ENCODE measurements around the gene CCDC83.
"Not testable (repeated sequence)": the region's sequence is repeated elsewhere in the genome, so short reads cannot be mapped to it uniquely, and the experiment has no call there.

CCDC83 gene

DNA sequence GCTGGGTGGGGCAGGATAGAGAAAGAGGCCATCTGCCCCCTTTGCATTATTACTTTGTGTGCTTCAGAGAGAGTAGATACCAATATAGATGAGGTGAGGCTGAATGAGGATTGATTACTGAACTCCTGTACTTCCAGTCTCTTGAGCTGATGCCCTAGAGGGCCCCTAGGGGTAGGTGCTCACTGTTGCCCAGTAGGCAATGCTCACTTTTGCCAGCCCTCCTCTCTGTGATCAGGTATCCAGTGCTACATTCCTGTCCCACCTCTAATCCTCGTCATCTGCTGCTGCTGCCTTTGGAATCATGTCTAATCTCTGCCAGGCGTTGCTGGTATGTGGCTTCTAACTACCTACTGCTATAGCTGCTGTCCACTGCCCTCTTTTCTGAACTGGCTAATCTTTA, 57.2 kb downstream of the CCDC83 start:
- Histone ChIP-seq H2AFZ (ENCODE audit: low read depth, low read length) (no peak overlapping the region), H3K27me3 (ENCODE audit: insufficient read depth, low read length) (peaks cover 3% of the 10 kb centered on the region), H3K4me3 (ENCODE audit: low read length) (no peak overlapping the region), H3K36me3 (ENCODE audit: insufficient read depth, low read length) (no peaks in the 10 kb centered on the region), H3K4me1 (ENCODE audit: insufficient read depth, low read length) (no peaks in the 10 kb centered on the region), H3K9me3 (ENCODE audit: low read length) (no peaks in the 10 kb centered on the region)

DNA sequence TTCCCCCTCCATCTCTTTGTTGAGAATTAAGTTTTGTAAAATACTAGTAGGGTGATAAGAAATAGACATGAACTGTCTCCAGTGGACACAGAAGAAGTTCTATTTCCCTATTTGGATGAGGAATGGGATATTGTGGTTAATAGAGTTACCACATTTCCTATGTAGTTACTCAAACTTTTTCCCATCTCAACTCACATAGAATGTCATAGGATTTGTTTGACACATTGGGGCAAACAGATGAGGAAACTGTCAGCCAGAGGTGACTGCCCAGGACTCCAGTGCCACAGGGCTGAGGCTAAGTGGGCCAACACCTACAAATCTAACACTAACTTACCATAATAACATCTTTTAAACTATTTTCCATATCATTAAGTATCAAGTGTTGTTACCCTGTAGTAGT, 58.3 kb downstream of the CCDC83 start:
- H3K9me3 ChIP-seq (ENCODE audit: low read length), result no peaks in the 10 kb centered on the region
- no peaks in the 10 kb centered on the region for H3K36me3 ChIP-seq (ENCODE audit: insufficient read depth, low read length)
- no peak overlapping the region for H3K4me3 ChIP-seq (ENCODE audit: low read length)
- H3K4me1 ChIP-seq (ENCODE audit: insufficient read depth, low read length), result no peaks in the 10 kb centered on the region
- H2AFZ ChIP-seq (ENCODE audit: low read depth, low read length), result no peak overlapping the region
- H3K27me3 ChIP-seq (ENCODE audit: insufficient read depth, low read length), result no peaks in the 10 kb centered on the region

DNA sequence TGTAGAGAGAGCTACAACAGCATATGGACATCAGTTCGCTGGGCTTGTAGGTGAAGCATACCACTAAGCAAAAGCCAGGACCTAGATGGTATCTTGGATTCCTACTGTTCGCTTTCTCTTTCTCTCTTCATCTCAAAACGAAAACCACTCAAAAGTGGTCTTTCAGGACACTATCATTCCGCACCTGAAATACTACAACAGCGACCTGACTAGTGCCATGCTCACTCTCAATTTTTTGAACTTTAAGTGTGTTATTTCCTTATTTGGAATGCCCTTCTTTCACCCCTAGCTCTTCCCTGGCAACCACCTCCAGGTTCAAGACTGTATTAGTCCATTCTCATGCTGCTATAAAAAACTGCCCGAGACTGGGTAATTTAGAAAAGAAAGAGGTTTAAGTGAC, 59.2 kb downstream of the CCDC83 start:
- Histone ChIP-seq H3K27me3 (ENCODE audit: insufficient read depth, low read length) (no peaks in the 10 kb centered on the region), H3K9me3 (ENCODE audit: low read length) (no peaks in the 10 kb centered on the region), H2AFZ (ENCODE audit: low read depth, low read length) (no peak overlapping the region), H3K4me3 (ENCODE audit: low read length) (no peak overlapping the region), H3K36me3 (ENCODE audit: insufficient read depth, low read length) (no peaks in the 10 kb centered on the region), H3K4me1 (ENCODE audit: insufficient read depth, low read length) (peaks cover 2% of the 10 kb centered on the region)

DNA sequence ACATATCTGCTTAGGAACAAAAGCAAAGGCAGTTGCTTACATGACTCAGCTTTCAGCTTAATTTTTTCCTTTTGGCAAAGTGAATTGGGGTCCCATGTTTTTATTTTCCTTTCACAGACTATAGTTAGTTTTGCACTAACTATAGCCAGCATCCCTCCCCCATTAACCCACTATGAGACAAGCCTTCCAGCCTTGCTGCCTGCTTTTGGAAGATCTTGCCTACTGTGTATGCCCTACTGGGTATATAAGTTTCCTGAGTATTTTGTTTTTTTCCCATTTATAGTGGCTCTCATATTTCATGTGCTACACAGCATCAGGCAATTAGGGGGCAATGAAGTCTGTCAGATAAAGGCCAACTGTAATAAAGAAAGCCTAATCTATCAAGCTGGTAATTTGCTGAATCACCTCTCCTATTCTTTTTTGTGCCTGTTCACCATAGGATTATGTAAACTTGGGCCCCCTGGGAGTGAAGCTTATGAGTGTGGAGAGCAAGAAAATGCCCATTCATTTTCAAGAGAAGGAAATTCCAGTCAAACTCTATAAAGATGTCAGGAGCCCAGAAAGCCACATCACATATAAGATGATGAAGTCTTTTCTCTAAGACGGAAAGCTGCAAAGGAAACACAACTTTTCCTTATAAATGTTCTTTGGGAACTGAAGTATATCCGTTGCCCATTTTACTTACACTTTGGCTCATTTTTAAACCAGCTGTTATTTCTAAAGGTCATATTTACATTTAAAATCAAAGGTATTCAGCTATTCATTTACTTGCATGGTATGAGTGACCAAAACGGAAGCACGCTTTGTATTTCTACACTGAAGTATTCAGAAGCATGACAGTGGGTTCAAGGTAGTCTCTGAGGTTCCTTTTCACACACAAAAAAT, 64.0 kb downstream of the CCDC83 start:
- H3K4me3 ChIP-seq (ENCODE audit: low read length), result no peak overlapping the region
- no peaks in the 10 kb centered on the region for H3K27me3 ChIP-seq (ENCODE audit: insufficient read depth, low read length)
- H2AFZ ChIP-seq (ENCODE audit: low read depth, low read length), result no peak overlapping the region
- H3K36me3 ChIP-seq (ENCODE audit: insufficient read depth, low read length), result no peaks in the 10 kb centered on the region
- H3K4me1 ChIP-seq (ENCODE audit: insufficient read depth, low read length), result peaks cover 2% of the 10 kb centered on the region
- H3K9me3 ChIP-seq (ENCODE audit: low read length), result no peaks in the 10 kb centered on the region

DNA sequence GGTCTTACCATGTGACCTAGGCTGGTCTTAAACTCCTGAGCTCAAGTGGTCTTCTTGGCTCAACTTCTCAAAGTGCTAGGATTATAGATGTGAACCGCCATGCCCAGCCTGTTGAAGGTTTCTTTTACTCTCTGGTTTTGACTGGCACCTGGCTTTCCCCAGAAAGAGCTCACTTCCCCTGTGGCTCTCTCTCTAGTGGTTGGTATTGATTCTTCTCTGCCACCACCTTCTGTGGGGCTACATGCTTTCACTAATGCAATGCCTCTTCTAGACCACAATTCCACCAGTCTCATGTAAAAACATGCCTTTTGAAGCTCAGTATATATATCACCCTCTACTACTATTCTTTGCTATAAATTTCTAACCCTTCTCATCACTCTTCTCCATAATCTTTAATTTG, 67.2 kb downstream of the CCDC83 start:
- peaks cover 2% of the 10 kb centered on the region for H3K4me1 ChIP-seq (ENCODE audit: insufficient read depth, low read length)
- no peaks in the 10 kb centered on the region for H3K27me3 ChIP-seq (ENCODE audit: insufficient read depth, low read length)
- H2AFZ ChIP-seq (ENCODE audit: low read depth, low read length), result no peak overlapping the region
- H3K9me3 ChIP-seq (ENCODE audit: low read length), result no peaks in the 10 kb centered on the region
- H3K36me3 ChIP-seq (ENCODE audit: insufficient read depth, low read length), result no peaks in the 10 kb centered on the region
- H3K4me3 ChIP-seq (ENCODE audit: low read length), result no peak overlapping the region

DNA sequence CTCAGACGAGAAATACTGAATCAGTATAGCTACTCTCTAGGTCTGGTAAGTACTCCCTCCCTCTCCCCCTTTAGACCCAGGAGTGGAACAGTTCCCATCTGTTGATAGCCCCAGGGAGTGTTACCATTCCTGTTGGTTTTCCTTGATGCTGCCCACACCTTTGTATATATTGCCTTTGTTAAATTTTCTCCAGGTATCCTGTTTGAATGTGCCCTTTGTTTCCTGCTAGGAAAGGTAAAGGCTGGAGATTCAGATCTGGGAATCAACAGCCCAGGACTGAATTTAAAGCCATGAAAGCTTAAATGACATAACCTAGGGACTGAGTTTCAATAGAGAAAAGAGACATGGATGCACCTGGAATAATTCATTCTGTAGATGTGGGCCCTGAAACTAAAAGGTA, 68.3 kb downstream of the CCDC83 start:
- H3K4me1 ChIP-seq (ENCODE audit: insufficient read depth, low read length), result peaks cover 2% of the 10 kb centered on the region
- H3K27me3 ChIP-seq (ENCODE audit: insufficient read depth, low read length), result no peaks in the 10 kb centered on the region
- H3K36me3 ChIP-seq (ENCODE audit: insufficient read depth, low read length), result no peaks in the 10 kb centered on the region
- no peak overlapping the region for H2AFZ ChIP-seq (ENCODE audit: low read depth, low read length)
- no peaks in the 10 kb centered on the region for H3K9me3 ChIP-seq (ENCODE audit: low read length)
- no peak overlapping the region for H3K4me3 ChIP-seq (ENCODE audit: low read length)

DNA sequence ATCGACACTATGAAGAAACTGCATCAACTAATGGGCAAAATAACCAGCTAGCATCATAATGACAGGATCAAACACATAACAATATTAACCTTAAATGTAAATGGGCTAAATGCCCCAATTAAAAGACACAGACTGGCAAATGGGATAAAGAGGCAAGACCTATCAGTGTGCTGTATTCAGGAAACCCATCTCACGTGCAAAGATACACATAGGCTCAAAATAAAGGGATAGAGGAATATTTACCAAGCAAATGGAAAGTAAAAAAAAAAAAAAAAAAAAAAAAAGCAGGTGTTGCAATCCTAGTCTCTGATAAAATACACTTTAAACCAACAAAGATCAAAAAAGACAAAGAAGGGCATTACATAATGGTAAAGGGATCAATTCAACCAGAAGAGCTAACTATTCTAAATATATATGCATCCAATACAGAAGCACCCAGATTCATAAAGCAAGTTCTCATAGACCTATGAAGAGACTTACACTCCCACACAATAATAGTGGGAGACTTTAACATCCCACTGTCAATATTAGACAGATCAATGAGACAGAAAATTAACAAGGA, 71.6 kb downstream of the CCDC83 start:
- not testable (repeated sequence) for H3K36me3 ChIP-seq (ENCODE audit: insufficient read depth, low read length); H2AFZ ChIP-seq (ENCODE audit: low read depth, low read length); H3K4me3 ChIP-seq (ENCODE audit: low read length); H3K4me1 ChIP-seq (ENCODE audit: insufficient read depth, low read length); H3K27me3 ChIP-seq (ENCODE audit: insufficient read depth, low read length); H3K9me3 ChIP-seq (ENCODE audit: low read length)

DNA sequence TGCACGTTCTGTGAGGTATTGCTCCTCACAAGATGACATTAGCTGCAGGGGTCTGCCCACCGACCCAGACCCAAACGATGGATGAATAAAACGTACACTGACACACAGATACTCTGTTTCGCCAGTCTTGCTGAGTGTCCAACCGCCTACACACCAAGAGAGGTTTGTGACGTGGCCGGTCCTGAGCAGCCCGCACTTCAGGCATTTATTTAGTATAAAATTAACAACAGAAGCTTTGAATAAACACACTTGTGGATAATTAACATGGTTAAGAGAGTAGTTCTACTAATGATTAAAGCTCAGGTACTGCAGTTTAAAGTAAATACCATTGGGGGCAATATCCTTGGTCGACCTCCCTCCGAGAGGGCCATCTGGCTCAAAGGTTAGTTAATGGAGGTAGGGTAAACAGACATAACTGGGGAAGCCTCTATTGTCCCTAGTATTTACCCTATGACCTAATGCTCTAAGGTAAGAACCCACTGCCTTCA, 75.7 kb downstream of the CCDC83 start:
- no peaks in the 10 kb centered on the region for H3K27me3 ChIP-seq (ENCODE audit: insufficient read depth, low read length)
- no peaks in the 10 kb centered on the region for H3K36me3 ChIP-seq (ENCODE audit: insufficient read depth, low read length)
- H2AFZ ChIP-seq (ENCODE audit: low read depth, low read length), result no peak overlapping the region
- no peaks in the 10 kb centered on the region for H3K4me1 ChIP-seq (ENCODE audit: insufficient read depth, low read length)
- peaks cover 4% of the 10 kb centered on the region for H3K9me3 ChIP-seq (ENCODE audit: low read length)
- no peak overlapping the region for H3K4me3 ChIP-seq (ENCODE audit: low read length)

DNA sequence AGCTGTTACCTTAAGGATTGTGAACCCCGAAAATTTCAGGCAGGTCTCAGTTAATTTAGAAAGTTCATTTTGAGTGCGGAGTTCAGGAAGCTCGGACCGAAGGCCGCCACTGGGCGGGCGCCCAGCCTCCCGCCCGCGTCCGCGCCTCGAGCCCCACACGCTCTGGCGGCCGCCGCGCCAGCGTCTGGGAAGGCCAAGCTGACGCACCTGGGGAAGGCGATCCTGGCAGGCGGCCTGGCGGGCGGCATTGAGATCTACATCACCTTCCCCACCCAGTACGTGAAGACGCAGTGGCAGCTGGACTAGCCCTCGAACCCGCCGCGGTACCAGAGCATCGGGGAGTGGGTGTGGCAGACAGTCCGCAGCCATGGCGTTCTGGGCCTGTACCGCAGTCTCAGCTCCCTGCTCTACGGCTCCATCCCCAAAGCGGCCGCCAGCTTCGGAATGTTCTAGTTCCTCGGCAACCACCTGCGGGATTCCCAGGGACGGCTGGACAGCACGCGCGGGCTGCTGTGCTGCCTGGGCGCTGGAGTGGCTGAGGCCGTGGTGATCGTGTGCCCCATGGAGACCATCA, 79.5 kb downstream of the CCDC83 start:
- no peak overlapping the region for H2AFZ ChIP-seq (ENCODE audit: low read depth, low read length)
- peaks cover 4% of the 10 kb centered on the region for H3K9me3 ChIP-seq (ENCODE audit: low read length)
- no peaks in the 10 kb centered on the region for H3K4me1 ChIP-seq (ENCODE audit: insufficient read depth, low read length)
- no peaks in the 10 kb centered on the region for H3K36me3 ChIP-seq (ENCODE audit: insufficient read depth, low read length)
- no peaks in the 10 kb centered on the region for H3K27me3 ChIP-seq (ENCODE audit: insufficient read depth, low read length)
- H3K4me3 ChIP-seq (ENCODE audit: low read length), result no peak overlapping the region

DNA sequence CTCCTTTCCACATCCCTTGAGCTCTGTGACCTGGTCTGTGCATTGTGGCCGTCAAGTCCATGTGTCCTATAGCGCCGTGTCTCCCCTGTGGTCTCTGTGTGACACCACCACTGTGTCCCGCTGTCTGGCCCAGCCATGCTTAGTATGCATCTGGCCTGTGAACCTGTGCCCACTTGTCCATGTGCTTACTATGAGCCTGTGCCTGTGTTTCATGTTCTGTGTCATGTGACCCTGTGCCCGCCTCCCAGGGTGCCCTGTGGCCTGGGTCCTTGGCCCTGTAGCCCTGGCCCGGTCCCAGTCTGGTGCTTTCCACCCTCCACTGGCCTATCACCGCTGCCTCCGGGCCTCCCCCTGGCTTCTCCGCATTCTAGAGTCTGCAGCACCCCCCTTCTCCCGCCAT, 80.6 kb downstream of the CCDC83 start:
- H3K4me3 ChIP-seq (ENCODE audit: low read length), result no peak overlapping the region
- no peak overlapping the region for H2AFZ ChIP-seq (ENCODE audit: low read depth, low read length)
- H3K27me3 ChIP-seq (ENCODE audit: insufficient read depth, low read length), result no peaks in the 10 kb centered on the region
- H3K9me3 ChIP-seq (ENCODE audit: low read length), result peaks cover 4% of the 10 kb centered on the region
- no peaks in the 10 kb centered on the region for H3K36me3 ChIP-seq (ENCODE audit: insufficient read depth, low read length)
- H3K4me1 ChIP-seq (ENCODE audit: insufficient read depth, low read length), result no peaks in the 10 kb centered on the region

DNA sequence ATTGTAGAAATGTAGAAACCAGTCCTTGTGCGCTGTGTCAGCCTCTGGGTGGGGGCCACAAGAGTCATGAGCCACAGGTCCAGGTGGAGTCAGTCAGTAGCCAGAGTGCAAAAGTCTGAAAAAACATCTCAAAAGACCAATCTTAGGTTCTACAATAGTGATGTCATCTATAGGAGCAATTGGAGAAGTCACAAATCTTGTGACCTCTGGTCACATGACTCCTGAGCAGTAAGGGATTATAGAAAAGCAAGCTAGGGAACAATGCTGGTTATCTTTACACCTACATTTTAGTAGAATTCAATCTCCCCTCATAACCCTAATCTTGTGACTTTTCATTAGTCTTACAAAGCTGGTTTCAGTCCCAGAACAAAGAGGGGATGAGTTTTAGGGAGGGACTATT, 82.7 kb downstream of the CCDC83 start:
- Histone ChIP-seq H3K4me1 (ENCODE audit: insufficient read depth, low read length) (no peaks in the 10 kb centered on the region), H3K9me3 (ENCODE audit: low read length) (no peaks in the 10 kb centered on the region), H3K36me3 (ENCODE audit: insufficient read depth, low read length) (no peaks in the 10 kb centered on the region), H3K4me3 (ENCODE audit: low read length) (no peak overlapping the region), H2AFZ (ENCODE audit: low read depth, low read length) (no peak overlapping the region), H3K27me3 (ENCODE audit: insufficient read depth, low read length) (no peaks in the 10 kb centered on the region)

DNA sequence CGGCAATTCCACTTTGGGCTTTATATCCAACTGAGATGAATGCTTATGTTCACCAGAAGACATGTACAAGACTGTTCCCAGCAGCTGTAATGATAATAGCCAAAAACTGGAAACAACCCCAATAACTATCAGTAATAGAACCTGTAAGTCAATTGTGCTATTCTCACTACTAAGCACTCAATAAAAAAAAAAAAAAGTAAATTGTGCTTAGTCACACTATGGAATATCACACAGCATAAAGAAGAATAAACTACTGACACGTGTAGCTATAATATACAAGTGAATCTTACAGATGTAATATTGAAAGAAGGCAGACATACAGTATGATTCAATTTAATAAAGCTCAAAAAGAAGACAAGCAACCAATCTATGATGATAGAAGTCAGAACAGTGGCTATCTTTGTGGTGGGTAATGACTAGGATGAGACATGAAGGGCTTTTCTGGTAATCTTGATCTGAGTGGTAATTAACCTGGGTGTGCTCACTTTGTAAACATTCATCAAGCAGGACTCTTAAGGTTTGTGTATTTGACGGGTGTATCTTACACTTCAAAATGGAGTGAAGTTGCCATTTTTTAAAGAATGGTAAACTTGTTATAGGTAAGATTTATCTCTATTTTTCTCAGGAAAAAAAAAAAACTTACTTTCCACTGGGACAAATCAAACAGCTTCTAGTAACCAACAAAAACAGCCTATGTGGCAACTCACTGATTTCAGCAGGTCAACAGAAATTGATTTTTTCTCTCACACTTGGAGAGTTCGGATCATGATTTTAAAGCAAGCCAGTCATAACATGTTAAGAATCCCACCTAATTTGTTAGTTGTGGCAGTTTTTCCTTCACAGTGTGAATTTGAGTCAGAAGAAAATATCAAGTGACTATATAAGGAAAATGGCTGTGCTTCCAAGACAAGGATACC, 84.2 kb downstream of the CCDC83 start:
- Histone ChIP-seq H3K4me3 (ENCODE audit: low read length) (no peak overlapping the region), H3K4me1 (ENCODE audit: insufficient read depth, low read length) (no peaks in the 10 kb centered on the region), H2AFZ (ENCODE audit: low read depth, low read length) (no peak overlapping the region), H3K36me3 (ENCODE audit: insufficient read depth, low read length) (no peaks in the 10 kb centered on the region), H3K9me3 (ENCODE audit: low read length) (no peaks in the 10 kb centered on the region), H3K27me3 (ENCODE audit: insufficient read depth, low read length) (no peaks in the 10 kb centered on the region)
